ENCODE data around the gene ATP6V1D. TPM values are rescaled to one million over a fixed set of nuclear protein-coding genes. Genes with fewer than 3 reads are reported as not detected.

ATP6V1D gene
- polyA plus RNA-seq, 1 donor (not counting 4 experiments of a cell fraction or from before 2014, with no cell fraction given), result 112 TPM

DNA sequence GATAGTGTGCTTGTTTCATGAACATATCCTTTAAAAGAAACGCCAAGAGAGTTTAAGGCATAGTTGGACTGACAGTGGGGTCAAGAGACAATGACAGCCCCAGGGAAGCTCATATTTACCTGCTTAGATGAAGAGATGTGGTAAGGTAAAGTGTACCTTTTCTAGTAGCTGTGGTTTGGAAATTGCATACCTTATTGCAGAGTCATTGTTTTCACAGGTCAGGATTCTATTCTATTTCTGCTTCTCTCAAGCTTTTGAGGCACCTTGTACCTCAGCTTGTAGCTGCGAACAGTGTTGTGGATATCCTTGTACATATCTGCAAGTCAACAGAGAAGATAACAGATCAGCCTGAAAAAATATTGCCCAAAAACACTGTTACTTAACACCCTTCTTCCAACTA is 47.7 kb downstream of the ATP6V1D start:
- peak overlapping the region; percentile 12 for H3K4me2 ChIP-seq (ENCODE audit: control insufficient read depth, extremely low read depth, insufficient read depth, low read depth, low read length)

More for the DNA sequence above, 47.7 kb downstream of the ATP6V1D start:
- Histone ChIP-seq H3K9me1 (ENCODE audit: control insufficient read depth, extremely low read depth, insufficient read depth, low read length) (no peaks in the 10 kb centered on the region), H4K20me1 (ENCODE audit: control insufficient read depth, extremely low read depth, insufficient read depth, low read length) (peaks cover 2% of the 10 kb centered on the region), H3K27me3 (ENCODE audit: control insufficient read depth, extremely low read depth, insufficient read depth, low read length) (no peaks in the 10 kb centered on the region), H3K4me1 (ENCODE audit: control insufficient read depth, extremely low read depth, insufficient read depth, low read length) (peaks cover 8% of the 10 kb centered on the region), H3K9ac (ENCODE audit: control insufficient read depth, extremely low read depth, insufficient read depth, low read length) (no peak overlapping the region), H3K79me2 (ENCODE audit: control insufficient read depth, insufficient read depth, low read length) (no peaks in the 10 kb centered on the region), H3K9me3 (ENCODE audit: control insufficient read depth, low read depth, low read length) (no peaks in the 10 kb centered on the region), H3K36me3 (ENCODE audit: control insufficient read depth in 2 of 2, extremely low read depth in 1 of 2, insufficient read depth in 2 of 2, low read length in 2 of 2) (peaks cover 4 to 5% of the 10 kb centered on the region in 2 experiments), H2AFZ (ENCODE audit: control insufficient read depth, low read length) (no peak overlapping the region), H3K27ac (ENCODE audit: control insufficient read depth, insufficient read depth, low read length) (no peak overlapping the region), H3K4me3 (ENCODE audit: control insufficient read depth in 2 of 3, extremely low read depth in 1 of 3, insufficient read depth in 2 of 3, low read depth in 1 of 3, low read length in 3 of 3) (no peak overlapping the region)
- DNase-seq (ENCODE audit: low read depth, low spot score) (no peak), FAIRE-seq (peak; percentile 81)
- TF ChIP-seq, protein P1, sequence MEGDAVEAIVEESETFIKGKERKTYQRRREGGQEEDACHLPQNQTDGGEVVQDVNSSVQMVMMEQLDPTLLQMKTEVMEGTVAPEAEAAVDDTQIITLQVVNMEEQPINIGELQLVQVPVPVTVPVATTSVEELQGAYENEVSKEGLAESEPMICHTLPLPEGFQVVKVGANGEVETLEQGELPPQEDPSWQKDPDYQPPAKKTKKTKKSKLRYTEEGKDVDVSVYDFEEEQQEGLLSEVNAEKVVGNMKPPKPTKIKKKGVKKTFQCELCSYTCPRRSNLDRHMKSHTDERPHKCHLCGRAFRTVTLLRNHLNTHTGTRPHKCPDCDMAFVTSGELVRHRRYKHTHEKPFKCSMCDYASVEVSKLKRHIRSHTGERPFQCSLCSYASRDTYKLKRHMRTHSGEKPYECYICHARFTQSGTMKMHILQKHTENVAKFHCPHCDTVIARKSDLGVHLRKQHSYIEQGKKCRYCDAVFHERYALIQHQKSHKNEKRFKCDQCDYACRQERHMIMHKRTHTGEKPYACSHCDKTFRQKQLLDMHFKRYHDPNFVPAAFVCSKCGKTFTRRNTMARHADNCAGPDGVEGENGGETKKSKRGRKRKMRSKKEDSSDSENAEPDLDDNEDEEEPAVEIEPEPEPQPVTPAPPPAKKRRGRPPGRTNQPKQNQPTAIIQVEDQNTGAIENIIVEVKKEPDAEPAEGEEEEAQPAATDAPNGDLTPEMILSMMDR (optimal IDR thresholded peaks at IDR 0.05 in 1 of 3, IDR thresholded peaks at IDR 0.05 in 1 of 3, conservative IDR thresholded peaks at IDR 0.05 in 1 of 3; ENCODE audit: extremely low read depth in 1 of 3, insufficient read depth in 2 of 3, low read length in 3 of 3), result no peak
- TF ChIP-seq EZH2 (IDR thresholded peaks at IDR 0.05; ENCODE audit: low read length), result no peak
- dilution Hi-C loops (cut with MboI; ENCODE audit: extremely low pct_ligation_motif_present, low sequenced_read_pairs), result no loop called here

Small RNAs within 50 kb of the gene (small RNA-seq; reads per million reads assigned to genes)
- gene RF00019 (ENCODE audit: insufficient read length in 3 of 3, low read depth in 3 of 3, low replicate concordance in 1 of 3), result 0 reads per million in 3 experiments

Other genes starting within 250 kb of the ATP6V1D start
- 0.04 TPM in 2 of 3 replicates, not detected in the other for gene GARIN2, start 170.4 kb downstream of the ATP6V1D start, polyA plus RNA-seq
- 13.2 to 24.9 TPM (median 22.8 TPM) in 3 replicates for gene PALS1, start 118.4 kb downstream of the ATP6V1D start, polyA plus RNA-seq
- 135 to 294 TPM (median 195 TPM) in 3 replicates for gene EIF2S1, start 524 bp upstream of the ATP6V1D start, polyA plus RNA-seq
- gene PLEK2, start 52.4 kb upstream of the ATP6V1D start, polyA plus RNA-seq, result 127 to 253 TPM (median 219 TPM) in 3 replicates
- 1.0 to 1.7 TPM (median 1.5 TPM) in 3 replicates for gene TMEM229B, start 128.9 kb upstream of the ATP6V1D start, polyA plus RNA-seq
- 2.6 to 4.4 TPM (median 2.9 TPM) in 3 replicates for gene PLEKHH1, start 173.5 kb upstream of the ATP6V1D start, polyA plus RNA-seq
- gene PIGH, start 240.5 kb upstream of the ATP6V1D start, polyA plus RNA-seq, result 24.3 to 29.9 TPM (median 29.0 TPM) in 3 replicates

Measured in keratinocyte (primary cell).